ENCODE measurements around the gene ST7L. TPM values are rescaled to one million over a fixed set of nuclear protein-coding genes. Genes with fewer than 3 reads are reported as not detected.
A peak's percentile ranks its signal among the peaks of the same experiment; 100 is the strongest.
"Not testable (repeated sequence)": the region's sequence is repeated elsewhere in the genome, so short reads cannot be mapped to it uniquely, and the experiment has no call there.

ST7L gene
- total RNA-seq, 4 donors from 2014 or later: 24.9 to 50.3 (median 33.9) TPM

GRCh38 chr1:112625696-112626095, 6.8 kb upstream of the ST7L start:
- Histone ChIP-seq H3K4me1 (peaks cover 0 to 45% (median 4%) of the 10 kb centered on the region in 4 donors), H3K36me3 (peaks cover 0 to 8% (median 0%) of the 10 kb centered on the region in 3 donors), H3K27me3 (no peaks in the 10 kb centered on the region), H3K4me3 (no peak overlapping the region), H3K27ac (no peak overlapping the region), H3K9me3 (no peaks in the 10 kb centered on the region)
- no peak for TF ChIP-seq POLR2A (IDR thresholded peaks at IDR 0.05)
- TF ChIP-seq, protein P1, sequence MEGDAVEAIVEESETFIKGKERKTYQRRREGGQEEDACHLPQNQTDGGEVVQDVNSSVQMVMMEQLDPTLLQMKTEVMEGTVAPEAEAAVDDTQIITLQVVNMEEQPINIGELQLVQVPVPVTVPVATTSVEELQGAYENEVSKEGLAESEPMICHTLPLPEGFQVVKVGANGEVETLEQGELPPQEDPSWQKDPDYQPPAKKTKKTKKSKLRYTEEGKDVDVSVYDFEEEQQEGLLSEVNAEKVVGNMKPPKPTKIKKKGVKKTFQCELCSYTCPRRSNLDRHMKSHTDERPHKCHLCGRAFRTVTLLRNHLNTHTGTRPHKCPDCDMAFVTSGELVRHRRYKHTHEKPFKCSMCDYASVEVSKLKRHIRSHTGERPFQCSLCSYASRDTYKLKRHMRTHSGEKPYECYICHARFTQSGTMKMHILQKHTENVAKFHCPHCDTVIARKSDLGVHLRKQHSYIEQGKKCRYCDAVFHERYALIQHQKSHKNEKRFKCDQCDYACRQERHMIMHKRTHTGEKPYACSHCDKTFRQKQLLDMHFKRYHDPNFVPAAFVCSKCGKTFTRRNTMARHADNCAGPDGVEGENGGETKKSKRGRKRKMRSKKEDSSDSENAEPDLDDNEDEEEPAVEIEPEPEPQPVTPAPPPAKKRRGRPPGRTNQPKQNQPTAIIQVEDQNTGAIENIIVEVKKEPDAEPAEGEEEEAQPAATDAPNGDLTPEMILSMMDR (IDR thresholded peaks at IDR 0.05): no peak
- DNase-seq: no peak

- not testable (repeated sequence) for H3K36me3 ChIP-seq, H3K4me3 ChIP-seq
These were observed 5.6 kb upstream of the ST7L start for GRCh38 chr1:112624493-112624892.

DNA sequence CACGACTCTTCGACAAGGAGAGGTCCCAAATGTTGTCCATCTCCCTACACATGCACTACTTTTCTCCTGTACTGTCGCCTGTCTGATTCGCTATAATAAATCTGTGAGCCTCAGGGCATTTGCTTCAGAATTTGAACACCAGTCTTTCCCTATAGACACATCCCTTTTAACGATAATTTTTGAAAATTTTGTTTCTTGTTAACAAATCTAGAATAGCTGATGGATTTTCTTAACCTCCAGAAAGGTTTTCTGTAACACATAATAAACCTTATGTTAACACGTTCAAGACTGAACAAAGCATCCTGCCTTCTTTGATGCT, 1.4 kb upstream of the ST7L start:
- Histone ChIP-seq H3K27ac (peak overlapping the region; percentile 94 to 99 (median 96)), H3K4me3 (peak overlapping the region; percentile 70 to 86 (median 72)), H3K4me1 (peaks cover 0 to 30% (median 2%) of the 10 kb centered on the region in 4 donors), H3K9me3 (no peaks in the 10 kb centered on the region), H3K27me3 (no peaks in the 10 kb centered on the region), H3K36me3 (peaks cover 0 to 12% (median 0%) of the 10 kb centered on the region in 3 donors)
- no peak for DNase-seq
- TF ChIP-seq, protein P1 (IDR thresholded peaks at IDR 0.05): no peak
- TF ChIP-seq POLR2A (IDR thresholded peaks at IDR 0.05): no peak

More at GRCh38 chr1:112624493-112624892, 5.6 kb upstream of the ST7L start:
- H3K27me3 ChIP-seq, DNase-seq, H3K9me3 ChIP-seq, H3K27ac ChIP-seq: not testable (repeated sequence)
- H3K4me1 ChIP-seq: peaks cover 0 to 45% (median 4%) of the 10 kb centered on the region in 4 donors

GRCh38 chr1:112619518-112620376, 806 bp upstream of the ST7L start, which contains the start of gene CAPZA1:
Gene CAPZA1, plus strand, starts transcription at chr1:112619832. Its CDS starts 13 bp downstream, at chr1:112619845.
- Histone ChIP-seq H3K27me3 (no peaks in the 10 kb centered on the region), H3K9me3 (no peaks in the 10 kb centered on the region), H3K4me3 (peak within 1 kb of the TSS; percentile 70 to 86 (median 72)), H3K27ac (peak within 1 kb of the TSS; percentile 94 to 99 (median 96)), H3K36me3 (peaks cover 0 to 10% (median 0%) of the 10 kb centered on the region in 3 donors), H3K4me1 (peaks cover 0 to 24% (median 2%) of the 10 kb centered on the region in 4 donors)
- DNase-seq: peak; percentile 91 to 97 (median 93)
- TF ChIP-seq, protein P1 (IDR thresholded peaks at IDR 0.05): no peak
- peak; percentile 80 to 92 for TF ChIP-seq POLR2A (IDR thresholded peaks at IDR 0.05)

- Histone ChIP-seq H3K36me3 (peaks cover 0 to 24% (median 0%) of the 10 kb centered on the region in 3 donors), H3K9me3 (no peaks in the 10 kb centered on the region), H3K4me1 (peaks cover 0 to 24% (median 2%) of the 10 kb centered on the region in 4 donors), H3K27ac (peak overlapping the region; percentile 94 to 99 (median 96)), H3K4me3 (peak overlapping the region; percentile 70 to 86 (median 72)), H3K27me3 (no peaks in the 10 kb centered on the region)
- peak in 2 of 3 donors; percentile 34 to 61 for DNase-seq
- TF ChIP-seq, protein P1 (IDR thresholded peaks at IDR 0.05): no peak
- TF ChIP-seq POLR2A (IDR thresholded peaks at IDR 0.05): no peak
These were observed 724 bp downstream of the ST7L start for GRCh38 chr1:112618114-112618720.

All from Peyer's patch (tissue), 4 donors.